ENCODE measurements around the gene CDH20.

- TF ChIP-seq, protein P1, sequence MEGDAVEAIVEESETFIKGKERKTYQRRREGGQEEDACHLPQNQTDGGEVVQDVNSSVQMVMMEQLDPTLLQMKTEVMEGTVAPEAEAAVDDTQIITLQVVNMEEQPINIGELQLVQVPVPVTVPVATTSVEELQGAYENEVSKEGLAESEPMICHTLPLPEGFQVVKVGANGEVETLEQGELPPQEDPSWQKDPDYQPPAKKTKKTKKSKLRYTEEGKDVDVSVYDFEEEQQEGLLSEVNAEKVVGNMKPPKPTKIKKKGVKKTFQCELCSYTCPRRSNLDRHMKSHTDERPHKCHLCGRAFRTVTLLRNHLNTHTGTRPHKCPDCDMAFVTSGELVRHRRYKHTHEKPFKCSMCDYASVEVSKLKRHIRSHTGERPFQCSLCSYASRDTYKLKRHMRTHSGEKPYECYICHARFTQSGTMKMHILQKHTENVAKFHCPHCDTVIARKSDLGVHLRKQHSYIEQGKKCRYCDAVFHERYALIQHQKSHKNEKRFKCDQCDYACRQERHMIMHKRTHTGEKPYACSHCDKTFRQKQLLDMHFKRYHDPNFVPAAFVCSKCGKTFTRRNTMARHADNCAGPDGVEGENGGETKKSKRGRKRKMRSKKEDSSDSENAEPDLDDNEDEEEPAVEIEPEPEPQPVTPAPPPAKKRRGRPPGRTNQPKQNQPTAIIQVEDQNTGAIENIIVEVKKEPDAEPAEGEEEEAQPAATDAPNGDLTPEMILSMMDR (IDR thresholded peaks at IDR 0.05): no peak
- no peak for TF ChIP-seq POLR2A (IDR thresholded peaks at IDR 0.05)
- TF ChIP-seq POLR2AphosphoS5 (IDR thresholded peaks at IDR 0.05): no peak
Observed at GRCh38 chr18:61587865-61588264, 254.6 kb downstream of the CDH20 start.

All from stomach (tissue), 4 donors.